GM12801 (cell line): Measurements from ENCODE around the gene SLC25A33.

Source experiments
- TF ChIP-seq, protein P1 (sequence below): IDR thresholded peaks from one replicate; pipeline ENCODE4 v1.5.1; 2011; ENCODE audit warnings: control low read depth; ENCODE audit not compliant: insufficient read length; ENCODE audit errors: extremely low read depth

The SLC25A33 gene

DNA sequence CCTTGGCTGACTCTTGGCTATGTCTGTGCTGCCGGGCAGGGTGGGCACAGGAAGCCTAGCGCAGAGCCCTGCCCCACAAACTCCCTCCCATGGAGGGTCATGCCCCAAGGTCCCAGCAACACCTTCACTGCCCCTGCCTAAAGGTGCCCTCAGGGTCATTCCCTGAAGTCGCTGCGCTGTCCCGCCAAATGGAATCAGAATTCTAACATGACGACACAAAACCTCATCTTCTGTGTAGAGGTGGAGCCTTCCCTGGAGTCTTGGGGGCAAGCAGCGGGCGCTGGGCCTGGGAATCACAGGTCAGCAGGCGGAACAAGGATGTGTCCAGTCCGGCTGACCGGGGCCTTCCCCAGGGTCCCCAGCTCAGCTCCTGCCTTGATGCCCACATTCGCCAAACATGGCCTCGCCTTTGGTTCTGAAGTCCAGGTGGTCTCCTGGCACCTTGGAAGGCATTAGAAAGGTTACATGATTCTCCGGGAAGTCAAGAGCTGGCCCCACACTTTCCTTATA is 66.7 kb downstream of the SLC25A33 start:
- TF ChIP-seq, protein P1, sequence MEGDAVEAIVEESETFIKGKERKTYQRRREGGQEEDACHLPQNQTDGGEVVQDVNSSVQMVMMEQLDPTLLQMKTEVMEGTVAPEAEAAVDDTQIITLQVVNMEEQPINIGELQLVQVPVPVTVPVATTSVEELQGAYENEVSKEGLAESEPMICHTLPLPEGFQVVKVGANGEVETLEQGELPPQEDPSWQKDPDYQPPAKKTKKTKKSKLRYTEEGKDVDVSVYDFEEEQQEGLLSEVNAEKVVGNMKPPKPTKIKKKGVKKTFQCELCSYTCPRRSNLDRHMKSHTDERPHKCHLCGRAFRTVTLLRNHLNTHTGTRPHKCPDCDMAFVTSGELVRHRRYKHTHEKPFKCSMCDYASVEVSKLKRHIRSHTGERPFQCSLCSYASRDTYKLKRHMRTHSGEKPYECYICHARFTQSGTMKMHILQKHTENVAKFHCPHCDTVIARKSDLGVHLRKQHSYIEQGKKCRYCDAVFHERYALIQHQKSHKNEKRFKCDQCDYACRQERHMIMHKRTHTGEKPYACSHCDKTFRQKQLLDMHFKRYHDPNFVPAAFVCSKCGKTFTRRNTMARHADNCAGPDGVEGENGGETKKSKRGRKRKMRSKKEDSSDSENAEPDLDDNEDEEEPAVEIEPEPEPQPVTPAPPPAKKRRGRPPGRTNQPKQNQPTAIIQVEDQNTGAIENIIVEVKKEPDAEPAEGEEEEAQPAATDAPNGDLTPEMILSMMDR: no peak

DNA sequence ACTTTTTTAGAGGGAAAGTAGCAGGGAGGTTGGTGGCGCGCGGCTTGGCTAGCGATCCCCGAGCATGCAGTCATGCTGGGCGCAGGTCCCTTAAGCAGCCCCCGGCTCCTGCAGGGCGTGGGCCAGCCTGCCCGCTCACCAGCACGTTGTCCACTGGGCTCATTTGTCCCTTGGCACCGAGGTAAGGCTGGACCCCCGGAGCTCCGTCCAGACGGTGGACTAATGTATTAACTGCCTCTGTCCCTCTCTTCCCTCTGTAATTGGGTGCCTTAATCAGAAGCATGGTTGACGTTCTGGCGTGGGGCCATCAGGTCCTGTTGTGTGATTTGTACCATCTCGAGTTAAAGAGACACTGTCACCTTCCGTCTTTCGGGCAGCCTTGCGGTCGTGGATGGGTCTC is 67.2 kb downstream of the SLC25A33 start:
- TF ChIP-seq, protein P1: no peak

DNA sequence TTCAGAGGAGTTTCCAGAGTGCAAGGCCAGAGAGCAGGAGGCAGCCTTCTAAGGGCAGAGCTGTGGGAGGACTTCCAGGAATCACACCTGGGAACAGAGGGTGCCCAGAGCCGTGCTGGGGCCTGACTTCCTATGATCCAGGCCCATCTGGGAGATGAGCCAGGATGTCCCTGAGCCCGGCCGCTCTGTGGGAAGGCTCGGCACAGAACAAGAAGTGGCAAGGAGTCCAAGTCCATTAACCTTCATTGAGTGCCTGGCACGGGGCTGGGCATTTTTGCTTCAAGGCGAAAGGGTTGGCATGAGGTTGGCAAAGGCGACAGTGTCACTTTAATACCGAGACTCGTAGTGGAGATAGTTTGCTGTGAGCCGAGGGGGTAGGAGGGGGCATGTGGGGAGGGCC is 67.7 kb downstream of the SLC25A33 start:
- TF ChIP-seq, protein P1: no peak

DNA sequence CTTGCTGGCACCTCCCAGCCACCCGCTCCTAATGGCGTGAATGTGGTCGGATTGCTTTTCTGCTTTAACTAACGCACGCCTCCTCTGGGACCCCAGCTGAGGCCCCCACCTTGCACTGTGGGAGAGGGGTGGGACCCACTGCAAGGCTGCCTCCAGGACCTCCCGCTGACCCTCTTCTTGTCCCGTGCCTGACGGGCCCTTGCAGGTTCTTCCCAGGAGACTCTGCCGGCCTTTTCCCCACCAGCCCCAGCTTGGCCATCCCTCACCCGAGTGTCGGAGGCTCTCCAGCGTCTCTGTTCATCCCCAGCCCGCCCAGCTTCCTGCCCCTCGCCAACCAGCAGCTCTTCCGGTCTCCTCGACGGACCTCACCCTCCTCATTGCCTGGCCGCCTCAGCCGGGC is 68.1 kb downstream of the SLC25A33 start:
- TF ChIP-seq, protein P1: no peak

DNA sequence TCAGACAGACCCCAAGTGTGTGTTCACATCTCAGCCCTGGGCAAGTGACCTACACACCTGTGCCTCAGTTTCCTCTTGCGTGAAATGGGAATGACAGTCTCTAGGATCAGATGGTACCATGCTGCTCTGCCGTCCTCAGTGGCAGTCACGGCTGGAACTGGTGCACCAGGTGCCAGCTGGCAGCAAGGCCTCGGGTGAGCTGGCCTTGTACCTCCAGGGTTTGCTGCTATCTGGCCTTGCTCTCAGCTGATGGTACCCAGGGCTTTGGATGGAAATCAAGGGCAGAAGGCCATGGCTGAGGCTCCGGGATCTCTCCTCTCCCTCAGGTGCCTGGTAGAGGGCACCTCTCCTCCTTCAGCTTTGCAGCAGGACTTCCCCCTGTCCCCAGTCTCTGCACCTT is 70.7 kb downstream of the SLC25A33 start:
- TF ChIP-seq, protein P1: no peak

DNA sequence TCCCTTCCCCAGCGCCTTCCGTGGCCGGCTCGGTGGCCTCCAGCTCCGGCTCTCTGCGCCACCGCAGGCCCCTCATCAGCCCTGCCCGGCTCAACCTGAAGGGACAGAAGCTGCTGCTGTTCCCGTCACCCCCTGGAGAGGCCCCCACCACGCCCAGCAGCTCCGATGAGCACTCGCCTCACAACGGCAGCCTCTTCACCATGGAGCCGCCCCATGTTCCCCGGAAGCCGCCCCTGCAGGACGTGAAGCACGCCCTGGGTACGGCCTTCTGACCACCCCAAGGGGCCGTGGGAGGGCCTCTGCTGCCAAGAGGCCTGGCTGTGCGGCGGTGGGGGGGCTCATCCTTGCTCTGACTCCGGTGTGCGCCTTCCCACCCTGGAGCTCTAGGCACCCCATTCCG is 71.3 kb downstream of the SLC25A33 start:
- TF ChIP-seq, protein P1: no peak

DNA sequence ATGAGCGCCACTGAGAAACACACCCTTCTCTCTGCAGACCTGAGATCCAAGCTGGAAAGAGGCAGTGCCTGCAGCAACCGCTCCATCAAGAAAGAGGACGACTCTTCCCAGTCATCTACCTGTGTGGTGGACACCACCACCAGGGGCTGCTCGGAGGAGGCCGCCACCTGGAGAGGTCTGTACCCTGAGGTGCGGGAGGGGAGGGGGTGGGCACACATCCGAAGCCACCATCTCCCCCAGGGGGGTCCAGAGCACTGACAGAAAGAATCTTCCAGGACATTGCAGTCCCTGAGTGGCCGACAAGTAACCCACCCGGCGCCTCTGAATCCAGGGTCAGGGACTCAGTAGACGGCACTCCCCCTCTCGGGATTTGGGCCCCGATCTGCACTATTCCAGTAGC is 72.5 kb downstream of the SLC25A33 start:
- TF ChIP-seq, protein P1: no peak
